ENCODE data around the gene CUL1. TPM values are rescaled to one million over a fixed set of nuclear protein-coding genes. Genes with fewer than 3 reads are reported as not detected.

CUL1 gene
- total RNA-seq, 2 experiments from 2014 or later: 72.7 to 75.3 TPM

DNA sequence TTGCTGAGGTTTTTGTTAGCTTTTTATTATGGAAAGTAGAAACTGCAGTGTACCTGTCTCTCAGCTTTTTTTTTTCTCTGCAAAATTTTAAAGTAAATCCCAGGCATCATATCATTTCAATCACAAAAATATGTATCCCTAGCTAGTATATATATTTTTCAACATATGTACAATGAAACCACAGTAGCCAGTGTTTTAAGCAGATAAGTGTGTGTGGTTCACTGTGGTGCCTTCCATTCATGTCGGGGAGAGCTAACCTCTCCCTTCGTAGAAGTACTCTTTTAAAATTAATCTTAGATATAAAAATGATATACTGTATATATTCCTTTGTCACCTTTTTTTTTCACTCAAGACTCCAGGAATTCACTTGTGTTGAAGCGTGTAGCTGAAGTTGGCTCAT lies 22.7 kb downstream of the CUL1 start:
- no peak overlapping the region for H3K4me3 Mint-ChIP-seq
- peaks cover 27% of the 10 kb centered on the region for H3K36me3 Mint-ChIP-seq
- H3K4me1 Mint-ChIP-seq: peaks cover 76% of the 10 kb centered on the region

DNA sequence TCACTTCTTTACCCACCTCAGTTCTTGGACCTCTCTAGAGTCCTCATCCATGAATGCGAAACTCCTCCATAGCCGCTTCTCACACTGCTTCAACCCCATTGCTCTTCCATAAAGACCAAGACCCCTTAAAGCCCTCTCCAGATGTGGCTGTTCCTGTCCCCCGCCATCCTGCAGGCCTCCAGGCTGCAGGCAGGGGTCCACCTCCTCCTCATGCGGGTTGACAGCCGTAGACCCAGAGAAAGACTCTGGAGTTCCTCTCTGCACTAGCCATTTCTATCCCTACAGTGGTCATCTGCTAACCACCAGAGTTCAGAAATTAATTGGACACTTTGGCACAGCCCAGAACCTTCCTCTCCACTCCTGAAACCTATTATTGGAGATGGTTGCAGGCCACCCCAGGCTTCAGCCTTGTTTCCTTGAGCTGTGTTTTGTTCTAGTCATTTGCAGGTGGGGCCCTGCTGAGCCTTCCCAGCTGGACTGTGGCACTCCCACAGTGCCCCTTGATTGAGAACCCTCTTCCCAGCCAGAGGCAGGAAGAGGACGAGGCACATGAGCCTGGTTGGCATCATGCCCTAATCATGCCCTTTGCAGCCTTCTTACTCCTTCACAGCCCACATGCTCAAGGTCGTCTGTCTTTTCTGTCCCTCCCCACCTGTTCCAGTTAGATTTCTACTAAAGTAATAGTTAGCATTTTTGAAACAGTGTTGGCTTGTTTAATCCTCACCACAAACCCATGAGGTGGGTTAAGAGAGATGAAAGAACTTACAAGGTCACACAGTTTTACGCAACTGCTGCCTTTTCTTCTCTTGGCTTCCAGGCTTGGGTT lies 23.9 kb downstream of the CUL1 start:
- Mint-ChIP-seq H3K27me3 (no peaks in the 10 kb centered on the region), H3K4me1 (peaks cover 79% of the 10 kb centered on the region), H3K9me3 (no peaks in the 10 kb centered on the region), H3K4me3 (peak overlapping the region; percentile 18), H3K36me3 (peaks cover 22% of the 10 kb centered on the region), H3K27ac (peak overlapping the region; percentile 1)
- DNase-seq: no peak

More for the DNA sequence above, 22.7 kb downstream of the CUL1 start:
- DNase-seq: no peak
- no peak overlapping the region for H3K27ac Mint-ChIP-seq
- H3K27me3 Mint-ChIP-seq: no peaks in the 10 kb centered on the region
- H3K9me3 Mint-ChIP-seq: peaks cover 2% of the 10 kb centered on the region

DNA sequence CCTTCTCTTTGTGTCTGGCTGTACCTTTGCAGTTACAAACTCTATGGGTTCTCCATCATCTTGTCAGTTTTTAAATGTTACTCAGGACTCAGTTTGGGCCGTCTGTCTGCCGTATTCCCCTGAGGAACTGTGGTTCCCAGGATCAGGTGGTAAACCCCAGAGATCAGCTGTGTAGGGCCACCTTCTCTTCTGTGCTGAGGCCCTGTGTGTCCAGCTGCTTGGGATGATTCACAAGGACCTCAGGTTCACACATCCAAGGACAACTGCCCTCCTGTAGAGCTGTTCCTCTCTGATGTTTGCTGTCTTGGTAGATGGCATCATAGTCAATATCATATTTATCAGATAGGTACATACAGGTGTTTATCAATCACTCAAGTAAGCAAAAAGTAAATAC lies 24.5 kb downstream of the CUL1 start:
- H3K4me1 Mint-ChIP-seq: peaks cover 79% of the 10 kb centered on the region
- H3K4me3 Mint-ChIP-seq: no peak overlapping the region
- DNase-seq: no peak
- H3K27me3 Mint-ChIP-seq: no peaks in the 10 kb centered on the region
- H3K27ac Mint-ChIP-seq: peak overlapping the region; percentile 7
- H3K36me3 Mint-ChIP-seq: peaks cover 22% of the 10 kb centered on the region
- H3K9me3 Mint-ChIP-seq: no peaks in the 10 kb centered on the region

DNA sequence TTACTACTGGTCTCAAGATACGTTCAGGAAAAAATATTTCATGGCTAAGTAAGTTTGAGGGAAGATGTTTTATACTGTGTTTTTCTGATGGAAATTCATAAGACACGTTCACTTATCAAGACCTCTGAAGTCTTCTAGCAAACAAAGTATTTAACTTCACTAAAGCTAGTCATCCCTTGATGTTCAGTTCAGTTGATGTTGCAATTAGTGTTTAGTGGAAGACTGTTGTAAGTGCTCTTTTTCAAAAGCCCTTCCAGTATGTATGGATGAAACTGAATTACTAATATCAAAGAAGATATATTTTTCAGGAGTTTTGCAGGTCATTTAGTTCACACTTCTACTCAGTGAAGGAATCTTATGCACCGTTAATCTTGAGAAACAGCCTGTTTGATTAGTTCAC lies 25.1 kb downstream of the CUL1 start:
- Mint-ChIP-seq H3K36me3 (peaks cover 18% of the 10 kb centered on the region), H3K9me3 (no peaks in the 10 kb centered on the region), H3K27me3 (no peaks in the 10 kb centered on the region), H3K4me3 (no peak overlapping the region), H3K27ac (no peak overlapping the region), H3K4me1 (peaks cover 79% of the 10 kb centered on the region)
- no peak for DNase-seq

DNA sequence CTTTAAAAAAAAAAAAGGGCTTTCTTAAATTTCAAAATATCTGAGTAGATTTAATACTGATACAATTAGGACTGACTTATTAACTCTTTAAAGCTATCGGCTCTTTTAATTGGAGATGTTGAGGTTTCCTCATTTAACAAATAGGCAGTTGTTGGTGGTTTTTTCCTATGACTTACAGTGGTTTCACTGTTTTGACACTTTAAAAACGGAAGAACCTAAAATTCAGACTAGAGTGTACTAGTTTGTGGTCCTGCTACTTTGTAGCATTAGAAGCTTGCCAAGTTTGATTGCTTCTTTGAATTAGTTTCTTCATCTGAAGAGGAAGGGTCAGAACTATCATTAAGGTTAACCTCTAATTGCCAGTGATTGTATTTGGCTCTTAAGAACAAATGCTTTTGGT lies 27.7 kb downstream of the CUL1 start:
- Mint-ChIP-seq H3K27me3 (no peaks in the 10 kb centered on the region), H3K9me3 (no peaks in the 10 kb centered on the region), H3K4me1 (peaks cover 71% of the 10 kb centered on the region), H3K4me3 (no peak overlapping the region), H3K27ac (no peak overlapping the region), H3K36me3 (peaks cover 18% of the 10 kb centered on the region)
- DNase-seq: no peak

DNA sequence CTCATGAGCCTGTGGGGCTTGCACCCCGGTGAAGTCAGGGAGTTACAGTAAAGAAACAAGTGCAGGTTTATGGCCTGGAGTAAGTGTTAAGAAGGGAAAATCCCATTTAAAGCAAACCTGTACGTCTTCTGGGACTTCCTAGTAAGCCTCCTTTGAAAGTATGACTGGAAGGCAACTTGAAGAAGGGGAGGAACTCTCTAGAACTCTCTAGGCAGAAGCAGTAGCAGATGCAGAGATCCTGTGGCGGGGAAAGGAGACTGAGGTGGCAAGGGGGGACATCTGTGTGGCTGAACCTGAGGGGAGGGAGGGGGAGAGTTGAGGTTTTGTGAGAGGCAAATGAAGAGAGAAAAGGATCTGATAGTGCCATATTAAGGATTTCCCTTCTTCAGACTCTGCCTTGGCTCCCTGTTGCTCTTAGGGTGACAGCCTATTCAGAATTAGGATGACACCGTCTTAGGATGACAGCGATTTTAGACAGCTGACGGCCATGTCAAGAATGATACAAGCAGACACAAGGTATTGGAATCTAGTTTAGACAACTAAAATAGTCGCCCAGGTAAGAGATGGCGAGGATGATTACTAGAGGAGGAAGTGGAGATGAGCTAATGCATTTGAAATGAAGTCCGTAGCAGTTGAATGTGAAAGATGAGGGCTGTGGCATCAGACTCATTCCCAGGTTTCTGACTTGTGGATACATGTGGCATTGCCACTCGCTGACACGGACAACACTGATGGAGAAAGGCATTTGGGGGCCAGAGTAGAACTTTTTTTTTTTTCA lies 29.0 kb downstream of the CUL1 start:
- peak; percentile 14 for DNase-seq
- Mint-ChIP-seq H3K4me1 (peaks cover 59% of the 10 kb centered on the region), H3K36me3 (peaks cover 19% of the 10 kb centered on the region), H3K27ac (peak overlapping the region; percentile 55), H3K4me3 (no peak overlapping the region), H3K9me3 (no peaks in the 10 kb centered on the region), H3K27me3 (no peaks in the 10 kb centered on the region)

DNA sequence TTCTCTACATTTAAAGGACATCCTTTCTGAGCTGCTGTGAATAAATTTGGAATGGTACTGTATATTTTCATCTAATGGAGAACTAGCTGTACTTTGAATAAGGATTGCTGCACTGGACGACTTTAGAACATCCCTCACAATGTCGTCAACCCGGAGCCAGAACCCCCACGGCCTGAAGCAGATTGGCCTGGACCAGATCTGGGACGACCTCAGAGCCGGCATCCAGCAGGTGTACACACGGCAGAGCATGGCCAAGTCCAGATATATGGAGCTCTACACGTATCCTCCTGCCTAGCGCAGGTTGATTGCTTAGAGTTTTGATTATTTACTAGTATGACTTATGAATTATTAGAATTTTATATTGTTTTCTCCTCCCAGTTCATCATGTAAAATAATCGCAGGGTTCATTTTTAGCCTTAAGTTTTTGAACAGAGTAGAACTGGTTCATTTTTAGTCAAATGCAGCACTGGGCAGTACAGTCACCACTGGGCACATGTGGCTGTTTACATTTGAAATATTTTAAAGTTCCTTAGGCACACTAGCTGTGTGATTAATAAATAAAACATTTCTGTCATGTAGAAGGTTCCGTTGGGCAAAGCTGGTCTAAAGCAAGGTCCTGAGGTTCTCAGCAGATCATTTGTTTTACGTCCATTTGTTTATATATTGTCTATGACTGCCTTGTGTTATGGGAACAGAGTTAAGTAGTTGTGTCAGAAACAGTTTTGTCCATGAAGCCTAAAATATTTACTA lies 31.5 kb downstream of the CUL1 start:
- Mint-ChIP-seq H3K27me3 (no peaks in the 10 kb centered on the region), H3K36me3 (peaks cover 22% of the 10 kb centered on the region), H3K4me1 (peaks cover 42% of the 10 kb centered on the region), H3K9me3 (no peaks in the 10 kb centered on the region), H3K4me3 (no peak overlapping the region), H3K27ac (no peak overlapping the region)
- no peak for DNase-seq

DNA sequence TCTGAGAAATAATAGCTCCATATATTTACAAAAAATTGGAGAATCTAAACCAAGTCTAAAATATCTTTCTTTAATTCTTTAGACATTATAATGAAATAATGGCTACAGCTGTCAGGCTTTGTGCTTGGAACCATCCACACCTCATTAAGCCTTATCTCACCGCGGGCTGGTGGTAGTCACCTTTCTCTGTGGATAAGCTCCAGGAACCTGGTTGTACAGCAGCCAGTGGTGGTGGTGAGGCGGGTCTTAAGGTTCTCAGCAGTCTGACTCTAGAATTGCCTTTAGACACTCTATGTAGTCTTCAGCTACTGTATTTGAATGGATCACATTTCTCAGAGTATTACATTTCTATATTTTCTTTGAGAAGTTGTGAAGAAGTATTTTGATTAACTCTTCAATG lies 34.2 kb downstream of the CUL1 start:
- no peak overlapping the region for H3K27ac Mint-ChIP-seq
- no peak overlapping the region for H3K4me3 Mint-ChIP-seq
- no peaks in the 10 kb centered on the region for H3K9me3 Mint-ChIP-seq
- H3K4me1 Mint-ChIP-seq: peaks cover 17% of the 10 kb centered on the region
- H3K36me3 Mint-ChIP-seq: peaks cover 27% of the 10 kb centered on the region
- H3K27me3 Mint-ChIP-seq: no peaks in the 10 kb centered on the region
- DNase-seq: no peak

DNA sequence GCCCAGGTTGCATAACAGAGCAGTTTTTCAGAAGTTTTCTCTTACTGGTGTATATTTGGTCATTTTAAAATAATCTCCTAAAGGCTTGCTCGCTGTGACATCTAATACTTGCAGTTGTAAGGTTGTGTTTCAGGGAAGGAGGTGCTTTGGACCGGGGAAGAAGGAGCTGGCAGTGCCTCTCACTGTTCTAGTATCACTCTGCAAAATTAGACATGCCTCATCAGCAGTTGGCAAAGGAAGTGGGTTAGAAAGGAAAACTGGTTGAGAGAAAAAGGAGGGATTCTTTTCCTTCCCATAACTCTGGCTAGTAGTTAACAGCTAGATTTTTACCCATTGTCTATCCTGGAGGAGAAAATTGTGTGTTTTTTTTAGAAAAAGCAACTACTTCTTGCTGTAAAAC lies 34.8 kb downstream of the CUL1 start:
- Mint-ChIP-seq H3K9me3 (no peaks in the 10 kb centered on the region), H3K36me3 (peaks cover 25% of the 10 kb centered on the region), H3K27me3 (no peaks in the 10 kb centered on the region), H3K4me1 (peaks cover 14% of the 10 kb centered on the region), H3K27ac (no peak overlapping the region), H3K4me3 (no peak overlapping the region)
- no peak for DNase-seq

DNA sequence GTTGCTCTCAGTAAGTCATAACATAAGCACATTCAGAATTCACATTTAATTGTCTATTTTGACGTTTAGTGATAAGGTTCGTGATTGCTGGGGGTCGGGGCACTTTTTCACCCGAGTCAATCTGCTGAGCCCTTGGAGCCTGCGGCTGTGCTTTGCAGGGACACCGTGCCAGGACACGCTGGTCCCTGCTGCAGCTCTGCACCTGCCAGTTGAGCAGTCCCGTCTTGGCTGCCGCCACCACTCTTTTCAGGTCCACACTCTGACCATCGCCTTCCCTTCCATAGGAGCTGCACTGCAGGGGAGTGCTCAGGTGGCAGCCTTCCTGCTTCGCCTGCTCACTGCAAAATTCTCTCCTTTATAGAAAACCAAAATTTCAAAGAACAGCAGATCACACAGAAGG lies 36.4 kb downstream of the CUL1 start:
- peaks cover 37% of the 10 kb centered on the region for H3K36me3 Mint-ChIP-seq

DNA sequence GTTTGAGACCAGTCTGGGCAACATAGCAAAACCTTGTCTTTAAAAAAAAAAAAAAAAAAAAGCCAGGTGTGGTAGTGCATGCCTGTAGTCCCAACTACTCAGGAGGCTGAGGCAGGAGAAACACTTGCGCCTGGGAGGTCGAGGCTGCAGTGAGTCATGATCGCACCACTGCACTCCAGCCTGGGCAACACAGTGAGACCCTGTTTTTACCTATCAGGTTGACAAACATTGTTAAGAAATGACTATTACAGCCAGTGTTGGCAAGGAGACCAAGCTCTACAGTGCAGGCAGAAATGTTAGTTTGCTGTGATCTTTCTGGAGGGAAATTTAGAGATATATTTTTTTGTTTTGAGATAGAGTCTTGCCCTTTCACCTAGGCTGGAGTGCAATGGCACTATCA lies 37.3 kb downstream of the CUL1 start:
- Mint-ChIP-seq H3K9me3 (no peaks in the 10 kb centered on the region), H3K27ac (no peak overlapping the region), H3K27me3 (no peaks in the 10 kb centered on the region), H3K4me3 (no peak overlapping the region), H3K4me1 (peaks cover 8% of the 10 kb centered on the region), H3K36me3 (peaks cover 45% of the 10 kb centered on the region)
- no peak for DNase-seq

More for the DNA sequence above, 36.4 kb downstream of the CUL1 start:
- no peak for DNase-seq
- Mint-ChIP-seq H3K9me3 (no peaks in the 10 kb centered on the region), H3K27me3 (no peaks in the 10 kb centered on the region), H3K4me3 (no peak overlapping the region), H3K27ac (no peak overlapping the region), H3K4me1 (peaks cover 8% of the 10 kb centered on the region)

DNA sequence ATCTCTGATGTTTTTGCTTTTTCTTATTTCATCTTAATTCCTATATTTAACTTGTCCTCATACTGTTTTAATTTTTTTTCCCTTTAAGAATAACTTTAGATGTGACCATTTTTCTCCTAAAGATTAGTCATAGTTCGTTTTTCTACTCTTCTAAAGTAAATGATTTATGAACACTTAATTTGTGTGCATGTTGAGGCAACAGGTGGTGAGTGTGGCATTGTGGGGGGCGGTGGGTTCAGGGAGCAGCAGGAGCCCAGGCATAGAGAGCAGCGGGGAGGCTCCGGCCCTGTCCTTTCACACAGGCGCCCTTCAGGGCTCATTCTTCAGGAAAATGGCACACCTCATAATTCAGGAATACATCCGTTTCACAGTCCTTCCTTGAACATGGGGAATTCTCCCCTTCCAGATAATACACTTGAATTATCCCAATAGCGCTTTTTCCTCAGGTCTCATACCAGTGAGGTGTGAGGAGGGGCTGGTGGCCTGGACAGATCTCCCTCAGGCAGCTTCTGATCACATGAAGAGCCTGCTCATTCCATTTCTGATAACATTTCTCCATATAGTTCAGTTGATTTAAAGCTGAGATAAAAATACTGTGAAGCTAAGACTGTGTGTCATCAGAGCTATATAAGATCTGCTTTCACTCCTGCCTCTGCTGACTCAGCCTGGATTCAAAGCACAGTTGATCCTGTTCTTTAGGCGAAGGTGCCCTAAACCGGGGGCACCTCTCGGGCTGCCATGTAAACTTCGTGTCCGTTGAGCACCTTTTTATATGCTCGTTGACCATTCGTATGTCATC lies 40.2 kb downstream of the CUL1 start:
- no peaks in the 10 kb centered on the region for H3K27me3 Mint-ChIP-seq
- H3K36me3 Mint-ChIP-seq: peaks cover 61% of the 10 kb centered on the region
- H3K27ac Mint-ChIP-seq: no peak overlapping the region
- no peak overlapping the region for H3K4me3 Mint-ChIP-seq
- peaks cover 9% of the 10 kb centered on the region for H3K9me3 Mint-ChIP-seq
- peaks cover 11% of the 10 kb centered on the region for H3K4me1 Mint-ChIP-seq
- DNase-seq: no peak

DNA sequence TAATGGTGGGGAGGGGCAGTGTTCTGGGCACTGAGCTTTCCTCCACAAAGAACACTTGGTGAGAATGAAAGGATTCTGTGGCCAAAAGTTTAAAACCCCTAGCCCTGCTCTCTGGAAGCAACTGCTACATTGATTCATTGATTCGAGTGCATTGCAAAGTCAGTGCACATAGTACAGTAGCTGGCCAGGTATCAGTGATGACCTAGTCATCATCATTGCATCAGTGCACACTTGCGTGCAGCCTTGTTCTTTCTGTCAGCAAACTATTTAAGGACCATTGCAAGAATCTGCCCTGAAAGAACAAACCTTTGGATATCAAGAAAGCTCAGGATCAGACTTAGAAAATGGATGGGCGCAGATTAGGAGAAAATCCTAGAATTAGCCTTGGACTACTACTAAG lies 47.4 kb downstream of the CUL1 start:
- H3K36me3 Mint-ChIP-seq: peaks cover 50% of the 10 kb centered on the region
- DNase-seq: no peak
- no peak overlapping the region for H3K27ac Mint-ChIP-seq
- peaks cover 25% of the 10 kb centered on the region for H3K4me1 Mint-ChIP-seq
- H3K9me3 Mint-ChIP-seq: peaks cover 11% of the 10 kb centered on the region
- no peaks in the 10 kb centered on the region for H3K27me3 Mint-ChIP-seq
- no peak overlapping the region for H3K4me3 Mint-ChIP-seq

DNA sequence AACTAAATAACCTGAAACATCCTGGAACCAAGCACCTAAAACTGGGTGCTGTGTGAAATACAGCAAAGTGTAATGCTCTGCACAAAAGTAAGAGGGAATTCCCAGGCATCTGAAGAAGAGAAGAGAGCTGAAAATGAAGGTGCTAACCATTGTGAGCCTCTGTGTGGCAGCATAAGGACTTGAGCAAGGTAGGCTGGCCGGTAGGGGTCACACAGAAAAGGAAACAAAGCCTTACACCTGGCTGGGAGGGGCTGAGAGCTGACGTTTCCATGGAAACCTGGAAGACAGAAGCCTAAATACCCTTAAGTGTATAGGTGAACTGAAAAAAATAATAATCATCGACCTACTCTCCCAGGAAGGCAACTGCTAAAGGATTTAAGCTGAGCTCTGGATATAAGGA lies 48.6 kb downstream of the CUL1 start:
- Mint-ChIP-seq H3K27ac (no peak overlapping the region), H3K36me3 (peaks cover 42% of the 10 kb centered on the region), H3K4me1 (peaks cover 21% of the 10 kb centered on the region)

More for the DNA sequence above, 48.6 kb downstream of the CUL1 start:
- no peak for DNase-seq
- Mint-ChIP-seq H3K9me3 (peaks cover 7% of the 10 kb centered on the region), H3K27me3 (no peaks in the 10 kb centered on the region), H3K4me3 (no peak overlapping the region)
